HG03097 (cell line): ENCODE data around the gene C18orf63.
"Not testable (repeated sequence)": the region's sequence is repeated elsewhere in the genome, so short reads cannot be mapped to it uniquely, and the experiment has no call there.

Experiments
- ATAC-seq: cut with Tn5 transposase; IDR thresholded peaks from one replicate; pipeline ENCODE4 v1.9.1; 2021; ENCODE audit not compliant: unreplicated experiment, low FRiP score

C18orf63 gene

DNA sequence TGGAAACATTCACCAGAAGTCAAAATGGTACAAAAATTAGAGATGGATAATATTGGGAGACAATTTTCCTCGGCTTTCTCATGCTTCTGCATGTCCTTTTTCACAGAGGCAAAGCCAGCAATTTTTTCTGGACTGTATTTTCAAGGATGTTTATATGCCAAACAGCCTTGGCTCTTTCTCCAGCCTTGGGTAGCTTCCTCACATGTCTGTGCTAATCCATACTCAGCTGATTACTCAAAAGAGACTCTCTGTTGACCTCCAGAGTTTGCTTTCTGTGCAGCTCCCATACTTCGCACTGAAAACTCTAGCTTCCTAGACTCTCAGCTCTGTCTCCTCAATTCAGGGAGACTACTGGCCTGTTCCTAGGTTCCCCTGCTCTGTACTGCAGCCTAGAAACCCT lies 10.6 kb downstream of the C18orf63 start:
- ATAC-seq = no peak

DNA sequence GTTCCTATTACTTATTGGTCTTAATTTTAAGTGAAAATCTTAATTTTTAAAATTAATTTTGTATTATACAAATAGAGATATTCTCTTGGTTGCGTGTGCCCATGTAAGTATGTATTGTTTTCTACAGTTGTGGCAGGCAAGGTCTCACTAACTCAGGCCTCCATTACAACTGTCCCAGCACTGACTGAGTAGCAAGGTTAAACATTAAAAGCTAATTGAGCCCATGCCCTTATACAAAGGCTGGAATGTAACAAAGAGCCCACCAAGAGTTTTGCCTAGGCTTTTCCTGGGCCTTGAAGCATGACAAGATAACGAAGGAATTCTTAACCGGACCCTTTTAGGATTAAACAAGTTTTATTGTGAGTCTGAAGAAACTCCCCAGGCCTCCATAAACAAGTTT lies 11.2 kb downstream of the C18orf63 start:
- ATAC-seq = not testable (repeated sequence)

DNA sequence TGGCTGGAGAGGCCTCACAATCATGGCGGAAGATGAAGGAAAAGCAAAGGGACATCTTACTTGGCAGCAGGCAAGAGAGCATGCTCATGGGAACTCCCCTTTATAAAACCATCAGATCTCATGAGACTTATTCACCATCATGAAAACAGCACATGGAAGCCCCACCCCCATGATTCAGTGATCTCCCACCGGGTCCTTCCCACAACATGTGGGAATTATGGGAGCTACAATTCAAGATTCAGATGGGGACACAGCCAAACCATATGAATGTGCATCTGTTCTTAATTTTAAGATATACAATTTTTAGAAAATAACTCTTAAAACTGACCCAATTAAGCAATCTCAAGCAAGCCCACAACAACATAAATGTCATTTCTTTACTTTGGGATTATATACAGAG lies 12.6 kb downstream of the C18orf63 start:
- no peak for ATAC-seq

DNA sequence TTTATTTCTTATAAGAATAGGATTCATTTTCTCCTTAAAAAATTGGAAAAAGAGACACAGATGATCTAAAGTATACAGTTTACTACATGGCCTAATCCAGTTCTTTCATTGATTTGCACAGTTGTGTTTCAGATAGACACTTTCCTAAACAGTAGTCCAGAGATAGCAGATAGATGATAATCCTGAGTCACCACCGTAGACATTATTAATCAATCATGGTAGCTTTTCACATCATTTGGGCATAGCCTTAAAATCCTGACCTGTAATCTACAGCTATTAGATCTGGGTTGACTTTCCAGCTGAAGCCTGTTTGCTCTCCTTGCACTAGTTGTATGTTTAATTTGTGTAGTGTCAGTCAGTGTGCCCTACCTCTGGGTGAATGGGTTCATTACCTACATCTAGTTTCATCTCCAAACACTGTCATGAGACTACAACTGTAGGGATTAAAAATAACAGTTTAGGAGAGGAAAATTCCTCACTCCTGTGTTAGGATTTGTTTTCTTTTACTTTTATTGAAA lies 14.1 kb downstream of the C18orf63 start:
- no peak for ATAC-seq

DNA sequence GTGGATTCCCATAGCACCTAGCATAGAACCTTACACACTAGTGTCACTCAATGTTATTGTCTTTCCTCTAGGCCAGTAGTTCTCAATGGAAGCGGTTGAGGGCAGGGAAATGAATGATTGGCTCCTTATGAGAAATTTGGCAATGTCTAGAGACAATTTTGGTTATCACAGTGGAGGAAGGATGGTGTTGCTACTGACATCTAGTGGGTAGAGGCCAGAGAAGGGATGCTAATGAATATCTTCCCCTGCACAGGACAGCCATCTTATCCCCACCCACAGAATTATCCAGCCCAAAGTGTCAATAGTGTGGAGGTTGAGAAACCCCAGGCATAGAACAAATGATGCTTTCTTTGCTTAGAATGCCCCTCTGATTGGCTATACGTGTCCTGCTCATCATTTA lies 15.8 kb downstream of the C18orf63 start:
- no peak for ATAC-seq

DNA sequence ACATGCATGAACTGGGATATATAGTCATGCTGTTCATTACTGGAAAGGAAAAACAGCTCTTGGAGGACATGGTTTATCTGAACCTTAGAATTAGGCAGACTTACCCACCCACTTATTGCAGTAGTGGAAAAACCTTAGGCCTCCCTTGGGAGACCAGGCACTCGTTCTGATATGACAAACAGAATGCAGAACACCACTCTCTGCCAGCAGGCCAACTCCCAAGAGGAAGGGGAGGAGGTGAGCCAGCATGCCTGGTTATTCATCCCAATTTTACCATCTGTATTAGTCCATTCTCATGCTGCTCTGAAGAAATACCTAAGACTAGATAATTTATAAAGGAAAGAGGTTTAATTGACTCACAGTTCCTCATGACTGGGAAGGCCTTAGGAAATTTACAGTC lies 17.5 kb downstream of the C18orf63 start:
- no peak for ATAC-seq

DNA sequence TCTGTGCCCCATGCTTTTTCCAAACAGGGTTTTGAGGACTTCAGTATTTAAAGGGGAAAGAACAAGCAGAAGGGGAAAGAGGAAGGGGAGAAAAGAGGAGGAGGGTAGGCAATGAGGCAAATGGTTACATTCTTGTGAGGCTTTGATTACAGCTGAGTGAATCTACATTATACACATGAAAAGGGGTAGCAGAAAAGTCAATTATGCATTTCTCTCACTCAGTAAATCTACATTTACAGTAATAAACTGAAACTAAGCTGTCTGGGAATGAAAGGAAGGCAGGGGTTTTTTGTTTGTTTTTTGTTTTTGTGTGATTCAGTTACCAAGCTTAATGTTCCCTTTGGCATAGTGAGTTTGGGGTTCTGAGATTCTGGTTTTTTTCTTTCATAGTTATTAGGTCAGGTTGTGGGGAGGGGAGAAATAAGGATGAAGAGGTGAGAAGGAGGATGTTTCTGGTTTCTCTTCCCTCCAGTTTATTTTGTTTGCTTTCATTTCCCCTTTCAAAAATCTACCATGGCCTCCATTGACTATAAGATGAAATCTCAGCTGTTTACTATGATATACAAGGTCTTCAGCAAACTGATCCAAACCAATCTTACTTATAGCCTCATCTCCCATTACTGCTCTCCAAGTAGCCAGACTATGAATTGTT lies 18.7 kb downstream of the C18orf63 start:
- no peak for ATAC-seq

DNA sequence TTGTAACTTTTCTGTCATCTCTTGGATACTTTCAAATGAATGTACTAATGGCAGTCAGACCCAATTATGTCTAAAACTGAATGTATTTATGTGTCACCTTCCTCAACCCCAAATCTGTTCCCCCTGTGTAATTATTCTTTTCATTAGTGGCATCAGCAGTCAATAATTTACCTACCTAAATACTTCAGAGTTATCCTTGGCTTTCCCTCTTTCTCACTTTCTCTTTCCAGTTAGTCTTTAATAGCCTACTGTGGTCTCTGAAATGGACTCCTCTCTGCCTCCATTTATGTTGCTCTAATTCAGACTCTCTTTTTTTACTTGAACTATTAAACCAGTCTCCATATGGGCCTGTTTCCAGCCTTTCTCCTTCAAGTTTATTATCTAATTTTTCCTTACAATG lies 21.0 kb downstream of the C18orf63 start:
- ATAC-seq = no peak

DNA sequence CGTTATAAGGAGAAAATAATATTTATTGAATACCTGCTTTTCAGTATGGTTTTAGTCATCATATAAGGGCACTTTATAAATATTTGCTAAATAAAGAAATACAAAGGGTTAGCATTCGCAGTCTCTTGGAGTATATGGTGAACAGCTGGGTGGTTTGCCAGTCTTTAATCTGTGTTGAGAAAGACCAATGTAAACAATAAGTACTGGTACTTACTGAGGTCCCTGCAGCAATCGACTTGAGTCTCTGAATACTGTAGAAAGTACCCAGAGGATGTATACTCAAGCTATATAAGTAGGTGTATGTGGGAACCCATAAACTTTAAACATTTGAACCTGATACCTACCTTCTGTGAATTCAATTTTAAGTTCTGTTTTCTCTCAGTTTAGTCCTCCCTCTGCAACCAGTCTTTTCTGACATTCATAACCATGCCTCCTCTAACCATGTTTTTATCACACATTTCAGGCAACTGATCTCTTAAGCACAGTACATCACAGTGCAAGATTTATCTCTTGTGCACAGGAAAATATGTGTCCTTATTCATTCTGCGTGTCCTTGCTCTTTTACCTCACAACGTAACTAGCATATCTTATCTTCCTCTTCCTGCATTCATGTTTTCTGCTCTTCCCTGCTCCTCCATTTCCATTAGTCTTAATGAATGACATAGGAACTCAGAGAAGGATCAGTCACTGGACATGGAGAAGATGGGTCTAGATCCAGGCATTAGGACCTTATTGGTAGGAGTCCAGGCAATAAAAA lies 21.7 kb downstream of the C18orf63 start:
- ATAC-seq = no peak

DNA sequence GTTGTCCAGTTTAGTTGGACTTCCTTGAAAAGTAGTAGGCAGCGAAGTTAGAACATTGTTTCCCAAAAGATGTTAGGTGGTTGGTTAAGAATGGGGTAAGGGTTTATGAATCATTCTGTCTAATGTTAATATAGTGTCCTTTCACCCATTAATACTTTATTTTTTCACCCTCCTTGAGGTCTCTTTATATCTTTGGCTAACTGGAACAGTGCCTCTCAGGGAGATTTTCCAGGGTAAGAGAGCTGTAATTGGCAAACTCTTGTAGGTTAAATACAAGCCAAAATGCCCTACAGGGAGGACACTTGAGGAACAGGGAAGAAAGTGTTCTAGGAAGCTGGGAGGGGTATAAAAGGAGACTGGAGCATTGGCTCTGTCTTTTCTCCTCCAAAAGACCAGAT lies 22.3 kb downstream of the C18orf63 start:
- ATAC-seq = no peak

DNA sequence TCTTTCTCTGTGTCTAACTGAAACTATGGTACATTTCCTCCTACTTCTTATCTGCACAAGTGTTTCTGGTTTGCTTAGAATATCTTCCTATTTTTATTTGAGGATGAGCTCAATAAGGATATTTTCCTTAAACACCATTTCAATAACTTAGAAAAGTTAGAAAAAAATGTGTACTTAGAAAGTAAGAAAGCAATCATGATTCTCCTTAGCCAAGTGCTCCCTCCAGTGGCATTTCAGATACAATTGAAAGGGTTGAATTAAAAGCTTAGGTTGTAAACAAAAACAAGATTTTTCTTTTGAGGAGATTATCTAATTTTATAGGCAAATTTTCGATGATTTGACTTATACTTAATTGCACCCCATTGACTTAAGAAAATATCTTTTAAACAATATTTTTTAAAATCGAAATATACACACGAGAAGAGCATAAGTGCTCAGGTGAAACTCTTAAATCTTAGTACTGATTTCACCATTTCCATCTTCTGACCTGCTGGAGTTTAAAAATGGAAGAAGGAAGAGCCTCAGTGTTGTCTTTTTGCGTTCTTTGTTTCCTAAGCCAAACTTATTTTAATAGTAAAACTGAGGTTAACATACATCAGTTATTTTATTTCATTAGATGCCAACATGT lies 26.9 kb downstream of the C18orf63 start:
- no peak for ATAC-seq

DNA sequence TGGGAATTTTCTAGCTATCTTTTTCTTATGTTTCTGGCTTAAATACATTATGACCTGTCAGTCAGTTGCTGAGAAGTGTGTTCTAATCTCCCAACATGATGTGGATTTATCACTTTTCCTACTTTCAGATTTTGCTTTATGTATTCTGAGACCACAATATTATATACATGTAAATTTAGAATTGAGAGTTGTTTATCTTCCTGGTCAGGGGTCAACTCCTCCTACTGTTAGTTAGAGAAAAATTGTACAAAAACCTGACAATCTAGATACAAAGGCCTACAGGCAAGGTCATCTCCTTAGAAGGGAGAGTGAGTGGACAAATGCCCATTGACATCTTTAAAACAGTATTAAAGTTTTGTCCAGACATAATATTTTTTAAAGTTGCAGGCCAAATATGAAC lies 30.6 kb downstream of the C18orf63 start:
- ATAC-seq = no peak

DNA sequence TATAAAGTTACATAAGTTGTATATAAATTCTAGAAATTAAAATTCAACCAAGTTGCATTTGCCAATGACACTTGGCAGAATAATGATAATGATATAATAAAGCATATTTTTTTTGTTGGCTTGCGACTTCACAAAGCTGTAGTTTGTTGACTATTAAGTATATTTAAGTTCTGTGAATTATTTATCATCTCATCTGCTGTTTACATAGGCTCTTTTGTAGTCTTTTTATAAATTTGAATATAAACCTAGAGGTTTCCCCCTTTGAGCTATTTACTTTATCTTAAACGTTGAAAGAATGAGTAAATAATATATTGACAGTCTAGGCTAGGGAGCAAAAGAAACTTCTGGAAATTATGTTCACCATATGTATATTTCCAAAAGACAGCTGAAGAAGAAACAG lies 32.9 kb downstream of the C18orf63 start:
- no peak for ATAC-seq

DNA sequence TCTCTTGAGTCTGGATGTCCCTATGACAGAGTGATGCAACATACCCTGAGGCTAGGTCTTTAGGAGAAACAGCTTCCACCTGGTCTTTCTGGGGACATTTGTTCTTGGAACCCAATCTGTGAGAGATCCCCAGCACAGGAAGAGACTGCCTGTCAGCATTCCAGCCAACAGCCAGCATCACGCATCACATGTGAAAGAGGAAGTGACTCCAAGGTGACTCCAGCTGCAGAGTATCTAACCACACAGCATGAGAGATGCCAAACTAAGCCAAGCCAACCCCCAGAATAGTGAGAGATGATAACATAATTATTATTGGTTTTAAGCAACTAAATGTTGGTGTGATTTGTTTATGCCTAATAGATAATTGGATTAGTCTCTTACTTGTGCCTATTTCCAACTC lies 35.7 kb downstream of the C18orf63 start:
- ATAC-seq = no peak

DNA sequence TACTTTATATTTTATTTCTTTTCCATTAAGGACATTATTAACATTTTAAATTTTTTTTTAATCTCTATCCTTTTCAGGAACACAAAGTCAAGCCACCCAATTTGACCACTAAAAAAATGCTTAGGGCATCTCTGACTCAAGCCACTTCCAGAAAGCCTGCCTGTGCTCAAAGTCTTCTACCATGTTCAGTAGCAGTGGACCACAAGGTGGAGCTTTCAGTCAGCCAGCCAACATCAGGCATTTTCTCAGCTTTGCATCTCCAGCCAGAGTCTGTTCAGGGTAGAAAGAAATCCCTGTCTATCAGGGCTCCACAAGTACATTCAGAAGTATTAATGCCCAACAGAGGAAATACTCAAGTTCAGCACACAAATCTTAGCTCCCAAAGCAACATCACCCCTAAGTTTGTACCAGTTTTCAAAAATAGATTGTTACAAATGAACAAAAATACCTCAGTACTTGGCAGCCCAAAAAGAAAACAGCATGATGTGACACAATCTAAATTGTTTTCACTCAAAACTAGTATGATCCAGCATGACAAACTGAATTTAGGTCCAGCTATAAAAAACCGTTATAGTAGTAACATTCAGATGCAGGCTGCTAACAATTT lies 37.6 kb downstream of the C18orf63 start:
- ATAC-seq = no peak

DNA sequence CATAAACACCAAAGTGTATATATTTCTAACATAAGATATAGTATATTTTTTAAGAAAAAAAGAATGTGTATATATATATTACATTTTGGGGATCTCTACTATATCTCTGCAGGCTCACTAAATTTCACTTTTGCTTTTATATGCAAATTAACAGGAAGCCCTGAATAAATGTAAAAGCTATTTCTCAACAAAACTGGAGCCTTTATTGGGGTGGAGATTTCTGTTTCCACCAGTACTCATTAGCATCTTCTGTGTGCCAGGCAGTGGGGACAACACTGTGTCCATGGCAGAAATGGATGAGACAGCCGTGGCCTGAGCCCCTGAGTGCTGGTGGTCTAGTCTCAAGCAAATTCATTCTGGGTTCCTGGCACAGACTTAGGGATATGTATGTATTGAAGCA lies 41.3 kb downstream of the C18orf63 start:
- peak; percentile 45 for ATAC-seq

DNA sequence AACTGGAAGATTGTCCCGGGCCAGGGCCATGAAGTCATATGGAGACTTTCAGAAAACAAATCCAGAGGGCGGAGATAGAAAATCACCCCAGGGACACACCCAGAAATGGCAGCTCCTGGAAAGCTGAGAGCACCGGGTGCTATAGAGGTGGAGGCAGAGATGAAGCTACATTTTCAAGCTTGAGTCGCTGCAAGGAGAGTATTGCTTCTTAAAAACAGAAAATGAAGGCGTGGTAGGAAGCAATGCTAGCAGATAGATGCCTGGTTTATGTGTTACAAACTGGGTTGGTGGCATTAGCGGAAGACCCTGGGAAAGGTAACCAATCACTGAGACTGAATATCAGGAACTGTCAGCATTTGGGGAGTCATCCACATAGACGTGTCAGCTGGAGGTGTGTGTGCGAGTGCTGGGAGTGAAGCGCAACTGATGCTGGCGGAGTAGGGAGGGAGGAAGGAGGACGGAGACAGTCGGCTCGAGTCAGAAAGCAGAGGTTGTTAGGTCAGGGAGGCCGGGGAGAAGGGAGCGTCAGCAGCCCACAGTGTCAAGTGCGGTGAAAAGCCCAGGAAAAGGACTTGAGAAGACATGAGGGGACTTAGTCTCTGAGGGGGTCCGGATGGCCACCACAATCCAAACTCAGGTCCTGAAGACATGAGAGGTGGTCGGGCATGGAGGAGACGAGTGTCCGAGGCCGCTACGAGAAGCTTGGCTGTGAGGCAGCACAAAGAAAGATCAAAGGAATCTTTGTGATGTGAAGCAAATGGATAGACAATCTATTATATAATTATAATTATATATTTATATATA lies 45.4 kb downstream of the C18orf63 start:
- ATAC-seq = no peak

DNA sequence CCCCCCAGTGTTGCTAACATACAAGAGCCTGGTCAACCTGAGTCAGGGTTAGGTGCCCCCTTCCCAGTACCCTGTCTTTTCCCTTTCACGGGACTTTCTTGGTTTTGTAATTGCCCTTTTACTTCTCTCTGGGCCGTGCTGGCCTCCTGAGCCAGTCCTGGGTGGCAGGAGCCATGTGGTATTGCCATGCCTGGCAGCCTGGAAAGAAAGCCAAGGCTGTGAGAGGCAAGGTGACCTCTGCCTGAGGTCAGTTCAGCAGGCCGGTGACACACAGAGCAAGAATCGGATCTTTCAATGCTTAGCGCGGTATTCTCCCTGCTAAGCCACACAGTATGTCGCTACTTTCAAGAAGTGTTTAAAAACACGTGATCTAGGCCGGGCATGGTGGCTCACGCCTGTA lies 52.3 kb downstream of the C18orf63 start:
- ATAC-seq = no peak

DNA sequence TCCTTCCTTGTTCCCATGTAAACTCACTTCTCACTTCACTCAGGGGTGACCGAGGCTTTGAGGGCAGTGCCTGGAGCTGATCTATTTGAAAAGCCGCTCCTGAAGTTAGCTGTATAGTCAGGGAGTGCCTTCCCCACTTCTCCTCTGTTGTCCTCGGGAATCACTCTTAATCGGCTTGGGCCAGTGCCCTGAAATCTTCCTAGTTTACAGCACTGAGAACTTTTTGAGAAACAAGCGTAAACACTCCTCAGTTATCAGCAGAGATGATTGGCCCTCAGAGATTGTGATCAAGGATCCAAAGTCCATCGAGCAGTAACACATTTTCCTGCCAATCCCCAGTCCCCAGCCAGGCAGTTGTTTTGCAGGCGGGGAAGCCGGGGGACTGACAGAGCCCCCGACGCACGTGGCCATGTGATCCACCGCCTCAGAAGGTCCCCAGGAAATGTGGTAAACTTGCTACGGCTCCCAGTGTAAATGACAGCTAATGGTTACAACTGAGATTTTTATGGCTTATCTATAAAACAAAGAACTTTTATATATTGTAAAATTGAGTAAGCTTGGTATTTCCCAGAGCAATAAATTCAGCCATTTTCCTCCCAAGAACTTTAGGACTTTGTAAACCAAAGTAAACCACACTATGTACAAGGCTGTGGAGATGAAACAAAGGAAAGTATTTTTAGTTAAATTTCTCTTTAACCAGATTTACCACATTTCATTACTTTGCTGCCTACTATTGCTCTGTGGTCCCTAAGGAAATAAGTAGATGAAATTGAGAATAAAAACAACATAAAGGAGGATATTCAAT lies 53.5 kb downstream of the C18orf63 start:
- no peak for ATAC-seq

DNA sequence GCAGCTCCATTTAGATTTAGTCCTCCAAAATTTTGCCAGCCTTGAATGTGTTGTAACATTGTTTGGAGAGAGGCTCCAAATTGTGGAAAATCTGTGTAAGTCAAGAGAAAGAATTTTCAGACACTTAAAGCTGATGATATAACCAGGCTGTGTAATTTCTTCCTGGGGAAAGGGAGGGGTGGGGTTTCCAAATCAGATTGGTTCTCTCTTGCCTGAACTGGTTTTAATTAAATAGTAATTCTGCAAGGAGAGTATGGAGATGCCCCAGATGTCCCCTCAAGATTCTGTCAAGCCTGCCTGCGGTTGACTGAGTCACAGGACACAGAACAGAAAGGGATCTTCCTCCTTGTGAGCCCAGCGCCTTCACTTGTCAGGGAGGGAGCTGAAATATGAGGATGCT lies 54.5 kb downstream of the C18orf63 start:
- ATAC-seq = no peak
